ENCODE results near the gene SLC35F2. TPM values are rescaled to one million over a fixed set of nuclear protein-coding genes. Genes with fewer than 3 reads are reported as not detected.
"Not testable (repeated sequence)": the region's sequence is repeated elsewhere in the genome, so short reads cannot be mapped to it uniquely, and the experiment has no call there.

SLC35F2 gene
- total RNA-seq, 2 experiments from 2014 or later = 18.2 to 20.5 TPM

DNA sequence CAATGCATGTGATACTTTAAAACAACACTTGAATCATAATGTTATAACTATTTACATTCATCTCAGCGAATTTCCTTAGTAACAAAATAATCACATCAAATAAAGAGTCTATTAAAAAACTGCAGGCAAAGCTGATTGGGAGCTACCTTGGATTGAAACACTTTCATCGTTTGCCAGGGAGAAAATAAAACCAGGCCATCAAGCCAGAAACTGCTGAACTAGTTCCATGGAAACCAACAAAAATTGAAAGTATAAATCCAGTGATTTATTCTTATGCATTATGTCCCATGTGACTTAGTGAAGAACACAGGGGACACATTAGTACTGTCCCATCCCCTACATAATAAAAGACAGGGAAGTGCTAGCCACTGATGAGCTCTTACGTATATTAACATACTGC is 21.7 kb downstream of the SLC35F2 start:
- Mint-ChIP-seq H3K36me3 (ENCODE audit: low read depth) (peaks cover 3% of the 10 kb centered on the region), H3K27me3 (ENCODE audit: low read depth) (no peaks in the 10 kb centered on the region), H3K4me3 (no peak overlapping the region), H3K4me1 (ENCODE audit: low read depth) (peaks cover 52% of the 10 kb centered on the region), H3K27ac (no peak overlapping the region), H3K9me3 (no peaks in the 10 kb centered on the region)
- CTCF ChIA-PET = no interaction called here
- no peak for DNase-seq
- intact Hi-C loops (cut with micrococcal nuclease) = no loop called here

DNA sequence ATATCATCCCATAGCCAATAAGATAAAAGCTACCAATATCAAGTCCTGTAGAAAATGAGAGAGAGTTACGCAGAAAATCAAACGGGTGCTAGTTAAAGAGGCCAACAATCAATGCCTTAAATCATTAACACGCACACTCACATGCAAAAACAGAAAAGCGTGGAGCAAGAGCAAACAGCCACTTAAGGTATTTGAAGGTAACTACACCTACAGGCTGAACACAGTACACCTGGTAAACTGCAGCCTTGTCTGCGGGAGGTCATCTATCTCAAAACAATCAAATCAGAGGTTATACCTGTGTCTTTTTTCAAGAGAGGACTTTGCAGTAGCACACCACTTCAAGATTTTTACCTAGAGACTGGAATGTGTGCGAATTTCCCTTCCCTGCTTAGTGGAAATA is 23.6 kb downstream of the SLC35F2 start:
- H3K4me1 Mint-ChIP-seq (ENCODE audit: low read depth) = peaks cover 34% of the 10 kb centered on the region
- DNase-seq = no peak
- H3K36me3 Mint-ChIP-seq (ENCODE audit: low read depth) = peaks cover 2% of the 10 kb centered on the region
- no peak overlapping the region for H3K27ac Mint-ChIP-seq
- intact Hi-C loops (cut with micrococcal nuclease) = no loop called here
- no peak overlapping the region for H3K4me3 Mint-ChIP-seq
- no peaks in the 10 kb centered on the region for H3K9me3 Mint-ChIP-seq
- CTCF ChIA-PET = no interaction called here
- H3K27me3 Mint-ChIP-seq (ENCODE audit: low read depth) = no peaks in the 10 kb centered on the region

- CTCF ChIA-PET; DNase-seq; intact Hi-C loops (cut with micrococcal nuclease); H3K27me3 Mint-ChIP-seq (ENCODE audit: low read depth); H3K36me3 Mint-ChIP-seq (ENCODE audit: low read depth); H3K4me3 Mint-ChIP-seq; H3K27ac Mint-ChIP-seq; H3K9me3 Mint-ChIP-seq: not testable (repeated sequence)
- H3K4me1 Mint-ChIP-seq (ENCODE audit: low read depth) = peaks cover 24% of the 10 kb centered on the region
These were observed 24.7 kb downstream of the SLC35F2 start for GRCh38 chr11:107833926-107834325.

DNA sequence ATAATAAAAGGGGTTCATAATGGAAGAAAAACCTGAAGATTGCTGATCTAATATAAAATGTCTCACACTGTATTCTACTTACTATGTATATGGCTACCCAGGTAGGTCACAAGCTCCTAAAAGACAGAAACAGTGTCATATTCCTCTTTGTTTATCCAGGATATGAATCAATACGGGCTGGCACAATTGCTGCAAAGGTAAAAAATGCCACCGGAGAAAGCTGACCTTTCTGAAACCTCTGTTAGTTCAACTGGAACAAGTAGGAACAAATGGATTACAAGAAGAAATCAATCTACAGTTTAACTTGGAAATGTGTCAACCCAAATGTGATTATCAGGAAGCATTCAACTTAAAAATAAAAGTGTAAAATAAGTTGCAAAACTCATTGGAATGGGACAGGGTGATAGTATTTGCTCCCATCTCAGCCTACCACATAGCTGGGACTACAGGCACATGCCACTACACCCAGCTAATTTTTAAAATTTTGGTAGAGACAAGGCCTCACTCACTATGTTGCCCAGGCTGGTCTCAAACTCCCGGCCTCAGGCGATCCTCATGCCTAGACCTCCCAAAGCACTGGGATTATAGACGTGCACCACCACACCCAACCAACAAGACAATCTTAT is 27.6 kb downstream of the SLC35F2 start:
- Mint-ChIP-seq H3K27me3 (ENCODE audit: low read depth) (no peaks in the 10 kb centered on the region), H3K9me3 (no peaks in the 10 kb centered on the region), H3K4me3 (no peak overlapping the region), H3K27ac (no peak overlapping the region), H3K4me1 (ENCODE audit: low read depth) (peaks cover 11% of the 10 kb centered on the region), H3K36me3 (ENCODE audit: low read depth) (no peaks in the 10 kb centered on the region)
- intact Hi-C loops (cut with micrococcal nuclease) = no loop called here
- CTCF ChIA-PET = interaction anchor here (0.5 to 0.6 kb wide), 2 partner anchors 15 to 283 kb away, joined by 3 to 4 read pairs; no protein-coding TSS in a partner anchor
- no peak for DNase-seq

DNA sequence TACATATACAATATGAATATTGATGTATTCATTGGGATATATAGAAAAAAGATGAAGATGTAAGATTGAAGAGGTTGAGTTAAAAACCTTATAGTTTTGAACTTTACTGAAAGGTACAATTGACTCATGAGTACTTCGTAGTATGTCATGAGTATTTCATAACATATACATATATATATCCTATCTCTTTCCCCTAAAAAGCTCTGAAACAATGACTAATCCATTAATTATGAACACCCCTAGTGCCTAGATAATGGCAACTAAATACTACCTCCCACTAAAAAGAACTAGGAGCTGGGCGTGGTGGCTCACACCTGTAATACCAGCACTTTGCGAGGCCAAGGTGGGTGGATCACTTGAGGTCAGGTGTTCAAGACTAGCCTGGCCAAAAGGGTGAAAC is 31.5 kb downstream of the SLC35F2 start:
- no peak overlapping the region for H3K4me3 Mint-ChIP-seq
- H3K27me3 Mint-ChIP-seq (ENCODE audit: low read depth) = no peaks in the 10 kb centered on the region
- peaks cover 3% of the 10 kb centered on the region for H3K36me3 Mint-ChIP-seq (ENCODE audit: low read depth)
- CTCF ChIA-PET = no interaction called here
- H3K4me1 Mint-ChIP-seq (ENCODE audit: low read depth) = peaks cover 22% of the 10 kb centered on the region
- peak overlapping the region; percentile 53 for H3K27ac Mint-ChIP-seq
- DNase-seq = peak; percentile 15
- intact Hi-C loops (cut with micrococcal nuclease) = loop anchor here (1.0 kb wide), 1 partner anchor 13 kb away; no protein-coding TSS in a partner anchor
- H3K9me3 Mint-ChIP-seq = no peaks in the 10 kb centered on the region

GRCh38 chr11:107825875-107826274 is 32.7 kb downstream of the SLC35F2 start:
- no peak overlapping the region for H3K4me3 Mint-ChIP-seq
- H3K27ac Mint-ChIP-seq = no peak overlapping the region
- no peaks in the 10 kb centered on the region for H3K27me3 Mint-ChIP-seq (ENCODE audit: low read depth)
- CTCF ChIA-PET = interaction anchor here (0.5 to 1.4 kb wide), 2 partner anchors 33 to 91 kb away, joined by 3 to 4 read pairs; no protein-coding TSS in a partner anchor
- DNase-seq = no peak
- peaks cover 23% of the 10 kb centered on the region for H3K4me1 Mint-ChIP-seq (ENCODE audit: low read depth)
- H3K36me3 Mint-ChIP-seq (ENCODE audit: low read depth) = peaks cover 3% of the 10 kb centered on the region
- intact Hi-C loops (cut with micrococcal nuclease) = loop anchor here (2.0 kb wide), 1 partner anchor 33 kb away; the partner anchor contains the start of gene SLC35F2
- no peaks in the 10 kb centered on the region for H3K9me3 Mint-ChIP-seq

DNA sequence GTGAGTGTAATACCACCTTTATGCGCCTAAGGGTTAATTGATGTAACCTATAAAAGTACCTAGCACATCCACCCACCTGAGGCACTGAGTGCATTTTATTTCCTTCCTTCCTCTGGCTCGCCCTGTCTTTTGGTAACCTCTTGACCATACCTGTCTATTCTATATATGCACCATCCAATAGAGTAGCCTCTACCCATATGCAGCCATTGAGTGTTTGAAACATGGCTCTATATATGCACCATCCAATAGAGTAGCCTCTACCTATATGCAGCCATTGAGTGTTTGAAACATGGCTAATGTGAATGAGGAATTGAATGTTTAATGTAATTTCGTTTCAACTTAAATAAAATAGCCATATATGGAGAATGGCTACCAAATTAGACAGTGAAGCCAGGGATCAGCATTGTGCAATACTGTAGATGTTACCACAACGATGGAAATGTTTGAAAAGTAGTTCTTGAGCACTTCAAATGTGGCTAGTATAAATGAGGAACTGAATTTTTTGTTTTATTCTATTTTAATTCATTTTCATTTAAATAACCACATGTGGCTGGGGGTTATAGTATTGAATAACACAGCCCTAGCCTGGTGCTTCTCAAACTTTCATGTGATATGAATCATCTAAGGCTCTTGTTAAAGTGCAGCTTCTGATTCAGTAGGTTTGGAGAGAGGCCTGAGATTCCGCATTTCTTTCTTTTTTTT is 33.8 kb downstream of the SLC35F2 start:
- intact Hi-C loops (cut with micrococcal nuclease) = loop anchor here (2.0 kb wide), 1 partner anchor 34 kb away; the partner anchor contains the start of gene SLC35F2
- Mint-ChIP-seq H3K27ac (no peak overlapping the region), H3K36me3 (ENCODE audit: low read depth) (peaks cover 3% of the 10 kb centered on the region), H3K27me3 (ENCODE audit: low read depth) (no peaks in the 10 kb centered on the region), H3K9me3 (no peaks in the 10 kb centered on the region), H3K4me3 (no peak overlapping the region), H3K4me1 (ENCODE audit: low read depth) (peaks cover 24% of the 10 kb centered on the region)
- DNase-seq = no peak
- CTCF ChIA-PET = interaction anchor here (0.6 to 1.4 kb wide), 2 partner anchors 55 to 92 kb away, joined by 3 read pairs; no protein-coding TSS in a partner anchor

DNA sequence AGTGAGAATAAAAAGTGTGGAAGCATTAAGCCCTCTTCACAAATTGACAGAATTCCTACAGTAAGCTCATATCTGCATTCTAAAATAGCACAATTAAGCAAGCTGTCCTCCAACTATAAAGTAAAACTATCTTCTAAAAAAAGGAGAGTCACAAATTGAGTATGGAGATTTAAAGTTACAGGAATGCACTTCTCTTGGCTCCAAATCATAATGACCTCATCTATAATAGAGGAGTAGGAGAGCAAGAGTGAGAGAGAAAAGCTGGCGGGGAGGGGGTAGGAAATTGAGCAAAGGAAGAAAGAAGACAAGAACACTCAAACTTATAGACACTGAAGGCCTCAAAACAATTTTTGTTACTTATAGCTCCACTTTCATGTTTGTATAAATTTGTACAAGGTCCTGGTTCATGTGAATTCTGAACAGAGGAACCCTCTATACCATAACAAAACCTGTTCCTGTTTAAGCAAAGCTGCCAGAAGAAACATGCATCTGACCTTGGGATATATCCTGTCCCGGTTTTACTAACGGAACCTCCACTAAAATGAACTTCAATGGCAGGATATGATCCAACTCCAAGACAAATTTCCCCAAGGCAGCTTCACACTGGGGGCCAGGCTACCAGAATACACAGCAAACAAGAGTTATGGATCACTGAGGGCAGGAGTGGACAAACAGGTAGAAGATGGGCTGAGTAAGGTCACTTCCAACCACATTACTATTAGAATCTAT is 37.2 kb downstream of the SLC35F2 start:
- Mint-ChIP-seq H3K27ac (no peak overlapping the region), H3K4me1 (ENCODE audit: low read depth) (peaks cover 23% of the 10 kb centered on the region), H3K9me3 (no peaks in the 10 kb centered on the region), H3K4me3 (no peak overlapping the region), H3K27me3 (ENCODE audit: low read depth) (no peaks in the 10 kb centered on the region), H3K36me3 (ENCODE audit: low read depth) (peaks cover 6% of the 10 kb centered on the region)
- intact Hi-C loops (cut with micrococcal nuclease) = no loop called here
- CTCF ChIA-PET = interaction anchor here (0.6 to 1.1 kb wide), 4 partner anchors 8 to 253 kb away, joined by 3 read pairs; no protein-coding TSS in a partner anchor
- DNase-seq = no peak

- Mint-ChIP-seq H3K4me3 (no peak overlapping the region), H3K27ac (no peak overlapping the region), H3K9me3 (no peaks in the 10 kb centered on the region), H3K36me3 (ENCODE audit: low read depth) (peaks cover 5% of the 10 kb centered on the region), H3K27me3 (ENCODE audit: low read depth) (no peaks in the 10 kb centered on the region), H3K4me1 (ENCODE audit: low read depth) (peaks cover 14% of the 10 kb centered on the region)
- DNase-seq = no peak
- intact Hi-C loops (cut with micrococcal nuclease) = no loop called here
- CTCF ChIA-PET = interaction anchor here (0.9 kb wide), 1 partner anchor 18 kb away, joined by 4 read pairs; no protein-coding TSS in a partner anchor
These were observed 39.1 kb downstream of the SLC35F2 start for GRCh38 chr11:107819361-107820014.

DNA sequence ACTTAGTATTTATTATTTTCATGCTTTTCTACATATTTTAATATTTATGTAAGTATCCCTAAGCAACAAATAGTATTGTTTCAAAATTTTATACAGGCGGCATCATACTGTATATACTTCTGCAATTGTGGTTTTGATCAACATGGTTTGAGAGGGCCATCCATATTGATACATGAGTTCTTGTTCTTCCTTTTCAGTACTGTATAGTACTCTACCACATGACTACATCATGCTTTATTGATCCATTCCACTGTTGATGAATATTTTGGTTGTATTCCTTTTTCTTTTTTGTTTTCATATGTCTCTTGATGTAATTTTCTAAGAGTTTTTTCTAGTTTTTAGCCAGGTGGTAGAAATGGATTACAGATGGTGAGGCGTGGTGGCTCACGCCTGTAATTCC is 40.1 kb downstream of the SLC35F2 start:
- Mint-ChIP-seq H3K27me3 (ENCODE audit: low read depth) (no peaks in the 10 kb centered on the region), H3K9me3 (no peaks in the 10 kb centered on the region), H3K4me3 (no peak overlapping the region), H3K4me1 (ENCODE audit: low read depth) (peaks cover 7% of the 10 kb centered on the region), H3K36me3 (ENCODE audit: low read depth) (peaks cover 9% of the 10 kb centered on the region), H3K27ac (no peak overlapping the region)
- CTCF ChIA-PET = no interaction called here
- no peak for DNase-seq
- intact Hi-C loops (cut with micrococcal nuclease) = no loop called here

DNA sequence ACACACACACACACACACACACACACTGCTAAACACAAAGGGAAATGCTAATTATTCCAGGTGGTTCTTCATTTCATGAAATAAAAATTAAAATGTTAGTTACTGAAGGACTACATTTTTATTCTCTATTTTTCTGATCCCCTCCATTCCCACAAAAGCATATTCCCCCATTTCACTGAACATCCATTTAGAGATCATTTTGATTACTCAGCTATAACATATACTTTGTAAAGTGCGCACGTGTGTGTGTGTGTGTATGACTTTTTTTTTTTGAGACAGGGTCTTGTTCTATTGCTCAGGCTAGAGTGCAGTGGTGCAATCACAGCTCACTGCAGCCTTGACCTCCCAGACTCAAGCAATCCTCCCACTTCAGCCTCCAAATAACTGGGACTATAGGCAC is 42.6 kb downstream of the SLC35F2 start:
- Mint-ChIP-seq H3K36me3 (ENCODE audit: low read depth) (peaks cover 10% of the 10 kb centered on the region), H3K4me1 (ENCODE audit: low read depth) (peaks cover 7% of the 10 kb centered on the region), H3K4me3 (no peak overlapping the region), H3K9me3 (no peaks in the 10 kb centered on the region), H3K27me3 (ENCODE audit: low read depth) (no peaks in the 10 kb centered on the region), H3K27ac (no peak overlapping the region)
- DNase-seq = no peak
- CTCF ChIA-PET = interaction anchor here (0.5 kb wide), 1 partner anchor 16 kb away, joined by 3 read pairs; no protein-coding TSS in a partner anchor
- intact Hi-C loops (cut with micrococcal nuclease) = no loop called here

DNA sequence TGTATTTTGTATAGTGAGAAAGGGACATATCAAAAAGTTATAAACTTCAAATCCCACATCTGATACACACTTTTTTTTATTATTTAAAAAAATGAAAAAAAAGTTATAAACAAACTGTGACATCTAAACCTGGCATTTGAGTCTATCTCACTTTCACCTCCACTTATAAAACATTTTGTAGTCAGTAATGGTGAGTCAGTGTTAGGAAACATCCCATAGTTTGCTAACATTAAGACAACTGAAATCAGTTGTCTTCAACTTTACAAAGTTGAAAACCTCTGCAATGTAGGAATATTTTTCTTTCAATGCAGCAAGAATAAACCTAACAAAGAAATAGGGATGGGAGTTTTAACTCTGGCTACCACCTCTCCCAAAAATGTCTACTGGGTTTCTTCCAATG is 47.7 kb downstream of the SLC35F2 start:
- CTCF ChIA-PET = no interaction called here

More for the DNA sequence above, 47.7 kb downstream of the SLC35F2 start:
- no peaks in the 10 kb centered on the region for H3K9me3 Mint-ChIP-seq
- peaks cover 33% of the 10 kb centered on the region for H3K36me3 Mint-ChIP-seq (ENCODE audit: low read depth)
- DNase-seq = no peak
- H3K4me1 Mint-ChIP-seq (ENCODE audit: low read depth) = no peaks in the 10 kb centered on the region
- intact Hi-C loops (cut with micrococcal nuclease) = no loop called here
- H3K27ac Mint-ChIP-seq = no peak overlapping the region
- H3K27me3 Mint-ChIP-seq (ENCODE audit: low read depth) = no peaks in the 10 kb centered on the region
- no peak overlapping the region for H3K4me3 Mint-ChIP-seq
